ENCODE data around the gene YTHDC1. TPM values are rescaled to one million over a fixed set of nuclear protein-coding genes. Genes with fewer than 3 reads are reported as not detected.

The YTHDC1 gene
- total and polyA plus RNA-seq, 2 of the 13 experiments (the other 11 are each of a cell fraction or from before 2014, with no cell fraction given), result 37.3 to 56.8 TPM

GRCh38 chr4:68361146-68361589 lies 11.3 kb upstream of the YTHDC1 start:
- Histone ChIP-seq H3K9me3 (ENCODE audit: low read length) (no peaks in the 10 kb centered on the region), H3K27me3 (ENCODE audit: control insufficient read depth in 1 of 2, insufficient read depth in 2 of 2, low read length in 2 of 2) (no peaks in the 10 kb centered on the region; a peak in 1 of 5 replicates), H3K4me1 (ENCODE audit: insufficient read depth, low read length) (peaks cover 21% of the 10 kb centered on the region), H3K79me2 (ENCODE audit: insufficient read depth, low read length) (no peaks in the 10 kb centered on the region), H2AFZ (ENCODE audit: low read length) (no peak overlapping the region), H3K4me3 (replicated peaks in 1 of 3; ENCODE audit: insufficient read depth in 1 of 3, low read depth in 2 of 3, low read length in 3 of 3) (no peak overlapping the region), H3K27ac (ENCODE audit: extremely low read length, insufficient read depth, low read length) (no peak overlapping the region), H3K4me2 (ENCODE audit: low read depth, low read length) (no peak overlapping the region; the same call in 1 of the 2 replicates), H4K20me1 (ENCODE audit: insufficient read depth, low read length) (no peaks in the 10 kb centered on the region), H3K36me3 (replicated peaks in 1 of 2; ENCODE audit: control insufficient read depth in 1 of 2, insufficient read depth in 2 of 2, low read length in 2 of 2) (no peaks in the 10 kb centered on the region), H3K9ac (ENCODE audit: insufficient read depth, low read depth, low read length) (no peak overlapping the region)
- ChIA-PET POLR2A (interaction anchor here (0.9 kb wide), 1 partner anchor 11 kb away, joined by 3 read pairs; the partner anchor contains the start of gene YTHDC1), CTCF (ENCODE audit: low intra/inter-chr PET ratio, low total read pairs) (no interaction called here)
- in situ Hi-C loops (cut with HindIII; ENCODE audit: extremely low pct_ligation_motif_present, low pct_unique_long_range_greater_than_20kb), result no loop called here
- intact Hi-C loops (cut with micrococcal nuclease; ENCODE audit: unreplicated experiment), result no loop called here
- WGBS (ENCODE audit: low lambda C conversion rate), result 0% methylated on average over 3 of the region's 3 CpGs
- peak; percentile 82 for ATAC-seq
- FAIRE-seq, result peak; percentile 72
- BruUV-seq (replicated peaks), result no TSS peak
- DNase-seq (ENCODE audit: low spot score), result peak; percentile 76
- TF ChIP-seq ZBTB37 (CRISPR knock-in tag; IDR thresholded peaks at IDR 0.05) (no peak), KAT8 (CRISPR knock-in tag; IDR thresholded peaks at IDR 0.05) (no peak), THYN1 (CRISPR knock-in tag; IDR thresholded peaks at IDR 0.05; ENCODE audit: borderline replicate concordance, low read depth) (no peak), RCOR2 (CRISPR knock-in tag; IDR thresholded peaks at IDR 0.05) (peak; percentile 74; the same call in 1 of the 2 replicates), ZNF644 (CRISPR knock-in tag; IDR thresholded peaks at IDR 0.05; ENCODE audit: low read depth) (peak; percentile 80; the same call in 1 of the 2 replicates), ZNF362 (CRISPR knock-in tag; IDR thresholded peaks at IDR 0.05; ENCODE audit: borderline replicate concordance) (peak; percentile 93), NCOA2 (CRISPR knock-in tag; IDR thresholded peaks at IDR 0.05) (0 out of 2 replicates have a peak, but pooled peaks have one; percentile 15), CEBPB (IDR thresholded peaks at IDR 0.05; ENCODE audit: borderline replicate concordance, low read depth, low read length) (peak; percentile 60), EP300 (IDR thresholded peaks at IDR 0.05; ENCODE audit: low read depth in 2 of 2, low read length in 2 of 2) (peak in 1 of 2 experiments; percentile 43; a peak in 1 of 4 replicates), EP300 (CRISPR knock-in tag; IDR thresholded peaks at IDR 0.05; ENCODE audit: borderline replicate concordance) (no peak), FOXA3 (CRISPR knock-in tag; IDR thresholded peaks at IDR 0.05) (peak; percentile 88), FOSL2 (CRISPR knock-in tag; IDR thresholded peaks at IDR 0.05) (peak; percentile 55), ZNF331 (CRISPR knock-in tag; IDR thresholded peaks at IDR 0.05) (0 out of 2 replicates have a peak, but pooled peaks have one; percentile 9), RXRB (CRISPR knock-in tag; IDR thresholded peaks at IDR 0.05; ENCODE audit: borderline replicate concordance) (0 out of 2 replicates have a peak, but pooled peaks have one; percentile 10), FOXK1 (CRISPR knock-in tag; IDR thresholded peaks at IDR 0.05; ENCODE audit: borderline replicate concordance, low read depth) (peak; percentile 64; the same call in 1 of the 2 replicates), ATF4 (CRISPR knock-in tag; IDR thresholded peaks at IDR 0.05) (peak in 1 of 2 experiments; percentile 82; a peak in 2 of 4 replicates), SOX5 (CRISPR knock-in tag; IDR thresholded peaks at IDR 0.05; ENCODE audit: borderline replicate concordance) (peak; percentile 60; the same call in 1 of the 2 replicates), CC2D1A (CRISPR knock-in tag; IDR thresholded peaks at IDR 0.05) (no peak), SOX13 (IDR thresholded peaks at IDR 0.05) (no peak), SOX13 (CRISPR knock-in tag; conservative IDR thresholded peaks at IDR 0.05 in 1 of 2, IDR thresholded peaks at IDR 0.05 in 1 of 2) (peak in 1 of 2 experiments; percentile 61; a peak in 2 of 4 replicates)
- TF ChIP-seq, protein P1, sequence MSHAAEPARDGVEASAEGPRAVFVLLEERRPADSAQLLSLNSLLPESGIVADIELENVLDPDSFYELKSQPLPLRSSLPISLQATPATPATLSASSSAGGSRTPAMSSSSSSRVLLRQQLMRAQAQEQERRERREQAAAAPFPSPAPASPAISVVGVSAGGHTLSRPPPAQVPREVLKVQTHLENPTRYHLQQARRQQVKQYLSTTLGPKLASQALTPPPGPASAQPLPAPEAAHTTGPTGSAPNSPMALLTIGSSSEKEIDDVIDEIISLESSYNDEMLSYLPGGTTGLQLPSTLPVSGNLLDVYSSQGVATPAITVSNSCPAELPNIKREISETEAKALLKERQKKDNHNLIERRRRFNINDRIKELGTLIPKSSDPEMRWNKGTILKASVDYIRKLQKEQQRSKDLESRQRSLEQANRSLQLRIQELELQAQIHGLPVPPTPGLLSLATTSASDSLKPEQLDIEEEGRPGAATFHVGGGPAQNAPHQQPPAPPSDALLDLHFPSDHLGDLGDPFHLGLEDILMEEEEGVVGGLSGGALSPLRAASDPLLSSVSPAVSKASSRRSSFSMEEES (CRISPR knock-in tag; IDR thresholded peaks at IDR 0.05), result 0 out of 2 replicates have a peak, but pooled peaks have one; percentile 16
